NCI-H128 (cell line): Measurements from ENCODE around the gene S1PR4.
"Not testable (repeated sequence)": the region's sequence is repeated elsewhere in the genome, so short reads cannot be mapped to it uniquely, and the experiment has no call there.

ENCODE experiments used
- DNase-seq: peaks from one replicate; lab custom pipeline; 2025; ENCODE audit not compliant: unreplicated experiment; lab: John Stamatoyannopoulos, UW

Gene S1PR4

GRCh38 chr19:3210347-3211017 lies 31.9 kb downstream of the S1PR4 start:
- no peak for DNase-seq

GRCh38 chr19:3211191-3211590 lies 32.6 kb downstream of the S1PR4 start:
- no peak for DNase-seq

- DNase-seq, result no peak
Measured at GRCh38 chr19:3213159-3213558, 34.6 kb downstream of the S1PR4 start.

- no peak for DNase-seq
Measured at GRCh38 chr19:3216874-3217273, 38.3 kb downstream of the S1PR4 start.

GRCh38 chr19:3220576-3220975 lies 42.0 kb downstream of the S1PR4 start:
- no peak for DNase-seq

- not testable (repeated sequence) for DNase-seq
Measured at GRCh38 chr19:3221576-3221975, 43.0 kb downstream of the S1PR4 start.

GRCh38 chr19:3222709-3223108 lies 44.1 kb downstream of the S1PR4 start:
- DNase-seq, result no peak

GRCh38 chr19:3224346-3225168 lies 46.0 kb downstream of the S1PR4 start, which contains the start of gene CELF5:
Gene CELF5 (plus strand): TSS chr19:3224661. CDS start chr19:3224740, 79 bp downstream.
- DNase-seq, result no peak

GRCh38 chr19:3225169-3225485 lies 46.6 kb downstream of the S1PR4 start:
- DNase-seq, result no peak

GRCh38 chr19:3225677-3226093 lies 47.1 kb downstream of the S1PR4 start:
- DNase-seq, result no peak

GRCh38 chr19:3227054-3227626 lies 48.6 kb downstream of the S1PR4 start:
- DNase-seq, result no peak

- no peak for DNase-seq
Measured at GRCh38 chr19:3229346-3229743, 50.8 kb downstream of the S1PR4 start.
